HG03064 (cell line): ENCODE results near the gene IQGAP3.
"Not testable (repeated sequence)": the region's sequence is repeated elsewhere in the genome, so short reads cannot be mapped to it uniquely, and the experiment has no call there.

ENCODE experiments used
- ATAC-seq: cut with Tn5 transposase; IDR thresholded peaks from one replicate; pipeline ENCODE4 v1.9.1; 2021; ENCODE audit warnings: low read depth; ENCODE audit not compliant: unreplicated experiment

IQGAP3 gene

DNA sequence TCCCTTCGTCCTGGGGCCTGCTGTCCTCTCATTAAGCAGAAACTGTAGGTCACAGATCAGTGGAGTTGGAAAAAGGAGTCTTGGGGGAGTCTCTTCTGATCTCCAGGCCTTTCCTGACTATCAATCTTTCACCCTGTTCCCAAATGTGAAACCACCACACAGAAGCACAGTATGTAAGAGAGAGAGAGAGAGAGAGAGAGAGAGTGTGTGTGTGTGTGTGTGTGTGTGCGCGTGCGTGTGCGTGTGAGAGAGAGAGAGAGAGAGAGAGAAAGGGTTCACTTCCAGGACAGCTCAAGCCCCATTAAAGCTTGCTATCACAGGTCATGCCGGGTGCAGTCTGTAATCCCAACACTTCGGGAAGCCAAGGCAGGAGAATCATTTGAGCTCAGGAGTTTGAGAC lies 5.7 kb upstream of the IQGAP3 start:
- no peak for ATAC-seq

DNA sequence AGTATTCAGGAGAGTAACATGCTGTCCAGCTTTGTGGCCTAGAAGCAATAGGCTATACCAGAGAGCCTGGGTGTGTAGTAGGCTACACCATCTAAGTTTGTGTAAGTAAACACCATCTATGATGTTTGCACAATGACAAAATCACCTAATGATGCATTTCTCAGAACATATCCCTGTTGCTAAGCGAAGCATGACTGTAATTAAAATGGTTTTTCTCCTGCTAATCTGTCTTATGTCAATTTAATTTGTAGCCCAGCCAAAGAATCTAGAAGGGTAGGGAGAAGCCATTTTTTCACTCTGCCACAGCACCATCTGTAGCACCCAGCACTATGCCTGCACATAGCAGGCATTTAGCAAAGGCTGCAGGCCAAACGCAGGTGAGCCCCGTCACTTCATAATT lies 5.2 kb upstream of the IQGAP3 start:
- ATAC-seq, result no peak

DNA sequence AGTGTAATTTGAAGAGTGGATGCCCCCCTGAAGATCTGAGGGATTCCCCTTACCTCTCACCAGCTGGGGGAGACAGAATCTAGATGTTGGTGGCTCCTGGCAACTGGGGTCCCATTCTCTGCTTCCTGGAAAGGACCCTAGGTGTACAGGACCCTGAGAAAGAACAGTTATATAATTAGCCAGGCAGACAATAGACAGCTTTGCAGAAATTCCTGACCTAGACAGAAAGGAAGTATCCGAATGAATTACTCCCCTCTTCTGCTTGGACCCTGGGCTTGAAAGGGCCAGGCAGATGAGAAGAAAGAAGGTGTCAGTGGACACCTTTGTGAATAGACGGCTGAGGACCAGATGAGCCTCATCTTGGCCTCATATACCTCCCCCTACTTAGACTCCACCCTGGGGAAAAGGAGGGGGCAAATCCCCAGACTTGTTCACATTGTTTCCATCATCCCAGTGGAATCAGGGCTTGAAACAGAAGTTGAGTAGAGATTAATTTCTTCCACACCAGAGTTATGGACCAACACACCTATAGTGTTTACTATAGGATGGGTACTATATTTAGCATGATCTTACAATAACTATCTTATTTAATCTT lies 1.8 kb upstream of the IQGAP3 start:
- no peak for ATAC-seq

DNA sequence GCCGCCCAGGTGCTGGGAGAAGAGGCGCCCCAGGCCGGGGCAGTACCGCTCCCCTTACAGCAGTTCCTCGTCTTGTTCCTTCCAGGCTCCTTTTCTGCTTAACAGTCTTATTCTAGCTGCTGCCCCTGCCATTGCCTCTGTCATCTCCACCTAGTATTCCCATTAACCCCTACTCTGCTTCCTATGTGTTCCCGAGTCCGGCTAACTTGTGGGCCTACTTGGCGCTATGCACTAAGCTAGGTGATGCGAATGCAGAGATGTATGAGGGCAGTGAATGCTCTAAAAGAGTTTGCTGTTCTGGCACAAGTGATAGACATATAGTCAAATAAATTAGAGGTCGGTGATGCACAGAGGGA lies 276 bp upstream of the IQGAP3 start:
- no peak for ATAC-seq

DNA sequence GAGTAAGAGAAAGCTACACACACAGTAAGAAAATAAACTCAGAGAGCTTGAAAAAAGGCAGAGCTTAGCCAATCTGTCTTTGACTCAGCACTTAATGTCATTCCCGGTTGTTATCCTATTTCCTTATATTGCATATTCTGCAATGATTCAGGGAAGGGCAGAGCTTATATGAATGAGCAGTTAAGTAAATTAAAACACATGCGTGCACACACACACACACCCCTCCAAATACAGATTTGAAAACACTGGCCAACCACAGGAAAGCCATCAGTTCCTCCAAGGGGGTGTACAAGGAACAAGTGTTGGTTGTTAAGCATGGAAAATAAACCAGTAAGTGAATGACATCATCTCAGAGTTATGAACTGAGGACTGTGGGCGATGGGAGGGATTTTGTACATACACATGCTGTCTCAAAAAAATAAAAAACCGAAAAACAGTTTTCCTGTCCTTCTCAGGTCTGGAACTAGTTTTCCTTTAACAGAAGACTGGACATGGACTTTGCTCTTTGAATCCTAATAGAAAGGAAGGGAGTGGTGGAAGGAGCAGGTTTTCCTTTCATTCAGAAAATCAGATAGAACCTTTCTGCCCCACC lies 1.0 kb downstream of the IQGAP3 start:
- no peak for ATAC-seq

DNA sequence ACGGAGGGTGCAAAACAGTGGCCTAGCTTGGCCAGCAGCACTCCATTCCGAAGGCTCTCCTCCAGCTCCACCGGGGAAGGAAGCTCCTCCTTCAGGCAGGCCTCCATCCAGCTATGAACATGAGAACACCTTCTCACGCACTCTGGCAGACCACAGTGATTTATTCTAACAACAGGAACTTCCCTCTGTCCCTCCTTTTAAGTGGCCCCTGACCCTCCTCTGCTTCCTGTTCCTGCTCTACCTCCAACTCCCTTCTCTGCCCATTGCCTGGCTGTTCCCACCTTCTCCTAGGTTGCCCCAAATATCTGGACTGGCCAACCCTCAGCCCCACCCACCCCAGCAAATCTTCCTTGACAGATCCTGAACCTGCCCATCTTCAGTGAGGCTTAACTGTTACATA lies 5.9 kb downstream of the IQGAP3 start:
- ATAC-seq, result no peak

DNA sequence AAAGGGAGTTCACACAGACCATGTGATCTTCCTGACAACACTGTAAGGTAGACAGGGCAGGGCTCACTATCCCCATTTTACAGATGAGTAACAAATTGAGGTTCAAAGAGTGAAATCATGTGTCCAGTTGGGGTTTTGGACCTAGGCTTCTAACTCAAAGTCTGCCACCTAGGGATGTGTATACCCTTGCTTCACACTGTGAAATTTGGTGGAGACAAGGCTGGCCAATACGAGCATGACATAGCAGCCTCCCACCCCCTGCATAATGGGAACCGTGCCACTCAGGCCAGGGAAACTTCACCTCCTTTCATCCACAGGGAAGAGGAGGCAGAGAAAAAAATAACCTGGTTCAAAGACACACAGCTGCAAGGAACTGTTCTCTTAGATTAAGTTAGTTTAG lies 6.8 kb downstream of the IQGAP3 start:
- no peak for ATAC-seq

DNA sequence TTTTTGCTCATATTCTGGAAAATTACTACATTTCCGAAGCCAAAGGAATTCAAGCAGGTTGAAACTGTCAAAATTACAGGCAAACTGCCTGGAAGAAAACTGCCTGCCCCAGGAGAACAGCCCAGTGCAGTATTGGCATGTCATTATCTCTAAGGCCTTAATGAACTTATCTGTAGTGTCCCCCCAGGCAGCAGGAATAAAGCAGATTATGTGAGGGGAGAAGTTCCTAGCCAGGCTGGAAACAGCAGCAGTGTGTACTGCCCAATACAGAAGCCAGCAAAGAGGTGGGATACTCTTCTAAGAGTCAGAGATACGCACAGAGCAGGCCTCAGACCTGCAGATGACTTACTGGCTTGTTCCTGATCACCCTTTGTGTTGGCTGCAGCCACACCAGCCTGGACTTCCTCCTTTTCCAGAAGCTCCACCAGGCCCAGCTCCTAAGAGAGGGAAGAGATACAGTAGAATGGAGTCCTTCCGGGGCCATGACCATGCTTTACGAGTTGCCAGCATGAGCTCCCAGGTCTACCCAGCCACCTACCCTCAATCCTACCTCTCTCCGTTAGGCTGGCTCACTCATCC lies 11.7 kb downstream of the IQGAP3 start:
- ATAC-seq, result no peak

DNA sequence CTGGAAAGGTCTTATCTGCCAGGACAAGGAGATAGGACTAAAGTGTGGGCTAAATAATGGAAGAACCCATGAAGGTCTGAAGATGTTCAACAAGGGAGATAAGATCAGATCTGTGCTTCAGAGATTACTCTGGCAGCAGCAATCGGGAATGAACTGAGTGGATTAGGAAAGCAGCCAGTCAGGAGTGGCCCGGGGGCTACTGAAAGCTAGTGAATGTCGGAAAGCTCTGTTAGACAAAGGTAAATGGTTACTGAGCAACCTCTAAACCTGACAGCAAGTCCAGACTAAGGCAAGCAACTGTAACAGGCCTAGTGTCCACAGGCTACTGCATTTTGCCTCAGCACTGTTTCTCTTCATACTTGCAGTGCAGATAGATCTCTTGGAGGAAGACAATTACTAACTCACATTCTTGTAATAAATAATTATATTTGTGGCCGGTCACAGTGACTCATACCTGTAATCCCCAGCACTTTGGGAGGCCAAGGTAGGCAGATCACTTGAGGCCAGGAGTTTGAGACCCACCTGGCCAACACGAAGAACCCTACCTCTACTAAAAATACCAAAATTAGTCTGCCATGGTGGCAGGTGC lies 12.5 kb downstream of the IQGAP3 start:
- no peak for ATAC-seq

DNA sequence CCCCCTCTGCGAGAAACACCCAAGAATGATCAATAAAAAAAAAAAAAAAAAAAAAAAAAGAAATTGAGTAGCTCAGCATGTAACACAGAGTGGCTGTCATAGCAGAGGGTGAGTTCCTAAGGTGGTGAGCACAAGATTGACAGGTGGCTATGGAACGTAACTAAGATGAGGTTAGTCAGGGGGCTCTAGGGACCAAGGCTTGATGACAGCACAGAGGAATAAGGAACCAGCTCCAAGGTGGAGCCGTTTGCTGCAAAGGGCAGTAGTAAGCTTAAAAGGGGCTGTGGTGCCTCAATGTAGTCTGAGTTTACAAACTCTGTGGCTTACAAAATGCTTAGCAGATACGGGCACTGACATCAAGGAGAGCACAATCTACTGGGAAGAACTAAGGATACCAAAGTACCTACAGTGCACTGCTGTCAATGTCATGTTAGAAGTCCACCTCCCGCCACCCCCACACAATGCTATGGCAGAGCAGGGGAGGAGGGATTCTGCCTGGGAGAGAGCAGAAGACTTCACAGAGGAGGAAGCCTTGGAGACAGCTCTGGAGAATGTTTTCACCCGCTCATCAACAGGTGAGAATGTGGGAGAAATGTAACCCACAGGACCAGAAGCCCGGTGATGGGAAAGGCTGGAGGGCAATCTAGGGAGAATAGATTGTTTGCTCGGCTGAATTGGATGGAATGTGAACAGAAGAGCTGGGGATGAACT lies 13.1 kb downstream of the IQGAP3 start:
- no peak for ATAC-seq

DNA sequence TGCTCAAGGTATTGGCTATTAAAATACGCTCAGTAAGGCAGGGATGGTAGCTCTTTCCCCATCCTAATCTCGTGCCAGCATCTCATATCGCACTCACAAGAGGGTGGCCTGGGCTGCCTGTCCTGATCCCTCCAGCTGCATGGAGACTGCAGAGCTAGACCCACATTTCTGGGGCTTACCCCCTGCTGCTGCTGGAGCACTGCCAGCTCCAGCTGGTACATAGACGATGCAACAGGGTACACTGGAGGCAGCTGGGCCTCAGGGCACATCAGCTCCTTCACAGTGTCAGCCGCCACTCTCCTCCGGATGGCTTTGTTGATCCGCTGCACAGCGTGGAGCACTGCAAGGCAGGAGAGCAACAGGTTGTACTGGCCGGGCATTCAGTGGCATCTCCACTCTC lies 16.0 kb downstream of the IQGAP3 start:
- no peak for ATAC-seq

DNA sequence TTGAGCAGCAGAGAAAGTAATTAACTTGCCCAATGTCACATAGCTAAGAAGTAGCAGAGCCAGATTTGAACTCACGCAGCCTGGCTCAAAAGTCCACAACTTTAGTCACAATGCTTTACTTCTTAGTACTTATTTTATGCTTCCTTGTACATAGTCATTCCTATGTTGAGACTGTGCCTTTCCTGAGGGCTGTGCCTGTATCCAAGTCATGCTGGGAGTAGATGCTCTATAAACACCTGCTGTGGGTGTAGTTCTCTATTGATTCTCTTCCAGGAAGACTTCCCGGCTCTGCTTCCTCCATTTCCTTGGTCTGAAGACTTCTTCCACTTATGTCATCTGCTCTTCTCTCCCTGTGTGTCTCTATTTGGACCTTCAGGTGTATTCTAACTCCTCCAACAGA lies 16.6 kb downstream of the IQGAP3 start:
- ATAC-seq, result no peak

DNA sequence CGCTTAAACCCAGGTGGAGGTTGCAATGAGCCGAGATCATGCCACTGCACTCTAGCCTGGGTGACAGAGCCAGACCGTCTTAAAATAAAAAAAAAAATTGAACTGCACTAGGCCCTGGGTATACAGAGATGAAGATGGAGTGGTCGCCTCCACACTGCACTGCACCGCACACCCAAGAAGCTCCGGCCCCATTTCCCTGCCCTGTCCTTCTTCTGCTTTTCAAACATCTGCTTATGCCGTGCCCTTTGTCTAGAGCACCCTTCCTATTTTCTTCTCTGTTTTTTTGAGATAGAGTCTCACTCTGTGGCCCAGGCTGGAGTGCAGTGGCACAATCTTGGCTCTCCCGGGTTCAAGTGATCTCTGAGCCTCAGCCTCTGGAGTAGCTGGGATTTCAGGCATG lies 17.4 kb downstream of the IQGAP3 start:
- no peak for ATAC-seq

DNA sequence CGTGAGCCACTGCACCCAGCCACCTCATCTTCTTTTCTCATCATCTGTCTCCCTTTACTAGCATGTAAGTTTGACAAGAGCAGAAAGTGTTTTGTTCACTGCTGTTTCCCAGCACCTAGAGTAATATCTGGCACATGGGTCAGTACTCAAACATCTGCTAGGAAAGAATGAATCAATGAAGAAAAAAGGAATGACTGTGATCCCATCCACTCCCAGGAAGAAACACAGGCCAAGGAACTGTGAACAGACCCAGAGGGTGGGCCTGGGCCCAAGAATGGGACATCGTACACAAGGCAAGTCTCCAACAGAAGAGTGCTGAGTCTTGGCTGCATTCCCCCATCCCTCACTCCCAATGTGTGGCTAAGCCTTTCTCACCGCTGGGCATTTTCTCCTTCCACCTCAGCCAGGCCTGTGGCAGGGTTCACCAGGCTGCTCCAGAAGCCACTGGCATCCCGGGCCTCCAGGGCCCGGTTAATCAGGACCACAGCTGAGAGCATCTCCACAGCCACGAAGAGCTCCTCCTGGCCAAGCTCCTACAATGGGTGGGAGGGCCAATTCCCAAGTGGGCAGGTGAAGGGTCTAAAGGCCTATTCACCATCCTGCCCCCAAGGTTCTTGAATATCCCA lies 18.4 kb downstream of the IQGAP3 start:
- no peak for ATAC-seq

DNA sequence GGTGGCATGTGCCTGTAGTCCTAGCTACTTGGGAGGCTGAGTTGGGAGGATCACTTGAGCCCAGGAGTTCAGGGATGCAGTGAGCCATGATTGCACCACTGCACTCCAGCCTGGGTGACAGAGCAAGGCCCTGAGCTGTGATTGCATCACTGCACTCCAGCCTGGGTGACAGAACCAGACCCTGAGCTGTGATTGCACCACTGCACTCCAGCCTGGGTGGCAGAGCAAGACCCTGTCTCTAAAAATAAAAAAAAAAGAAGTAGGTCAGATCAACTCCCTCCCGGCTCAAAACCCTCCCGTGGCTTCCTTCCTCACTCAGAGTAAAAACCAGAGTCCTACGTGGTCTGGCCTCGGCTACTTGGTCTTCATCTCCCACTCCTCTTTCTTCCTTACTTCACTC lies 19.4 kb downstream of the IQGAP3 start:
- not testable (repeated sequence) for ATAC-seq

DNA sequence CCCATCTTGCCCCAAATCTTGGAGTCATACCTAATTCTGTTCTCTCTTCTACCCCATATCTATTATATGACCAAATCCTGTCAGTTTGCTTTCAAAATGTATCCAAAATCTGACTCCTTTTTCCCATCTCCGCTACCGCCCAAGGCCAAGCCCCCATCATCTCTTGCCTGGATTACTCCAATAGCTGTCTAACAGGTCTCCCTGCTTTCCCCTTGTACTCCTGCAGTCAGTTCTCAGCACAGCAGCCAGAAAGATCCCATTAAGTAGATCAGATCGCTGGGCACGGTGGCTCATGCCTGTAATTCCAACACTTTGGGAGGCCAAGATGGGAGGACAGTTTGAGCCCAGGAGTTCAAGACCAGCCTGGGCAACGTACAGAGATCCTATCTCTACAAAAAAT lies 19.8 kb downstream of the IQGAP3 start:
- no peak for ATAC-seq

DNA sequence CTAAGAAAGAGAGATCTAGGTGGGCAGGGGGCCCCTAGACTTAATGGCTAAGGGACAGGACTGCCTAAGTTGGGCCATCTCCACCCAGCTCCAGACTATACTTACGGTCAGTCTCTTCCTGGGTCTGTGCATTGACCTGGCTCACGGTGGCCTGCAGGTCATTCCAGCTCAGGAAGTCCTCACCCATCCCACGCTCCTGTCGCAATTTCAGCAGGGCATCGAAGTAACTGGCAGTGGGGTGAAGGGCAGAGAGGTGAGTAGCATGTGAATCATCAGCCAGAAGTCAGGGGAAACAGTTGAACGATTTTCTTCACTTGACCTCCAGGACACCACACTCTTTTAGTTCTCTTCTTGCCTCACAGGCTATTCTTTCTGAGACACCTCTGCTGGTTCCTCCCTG lies 20.5 kb downstream of the IQGAP3 start:
- no peak for ATAC-seq

DNA sequence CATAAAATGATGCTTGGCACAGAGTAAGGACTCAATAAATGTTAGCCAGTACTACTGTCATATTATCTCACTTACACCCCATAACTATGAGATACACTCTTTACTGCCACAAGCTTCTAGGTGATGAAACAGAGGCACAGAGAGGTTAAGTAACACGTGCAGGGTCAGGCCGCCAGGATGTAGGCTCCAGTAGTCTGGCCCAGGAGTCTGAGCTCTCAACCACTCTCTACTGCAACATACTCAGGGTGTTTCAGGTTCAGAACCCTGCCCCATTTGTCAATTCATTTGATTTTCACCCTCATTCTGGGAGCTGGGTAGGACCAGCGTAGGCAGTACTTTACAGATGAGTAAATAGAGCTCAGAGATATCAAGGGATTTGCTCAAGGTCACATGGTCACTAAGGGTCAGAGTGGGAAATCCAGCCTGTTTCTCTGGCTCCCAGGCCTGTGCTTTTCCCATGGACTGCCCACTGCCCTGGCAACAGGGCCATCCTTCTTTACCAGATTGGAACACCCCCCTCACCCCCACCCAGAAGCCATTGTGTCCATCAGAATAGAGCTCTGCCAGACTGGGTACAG lies 21.2 kb downstream of the IQGAP3 start:
- ATAC-seq, result no peak

DNA sequence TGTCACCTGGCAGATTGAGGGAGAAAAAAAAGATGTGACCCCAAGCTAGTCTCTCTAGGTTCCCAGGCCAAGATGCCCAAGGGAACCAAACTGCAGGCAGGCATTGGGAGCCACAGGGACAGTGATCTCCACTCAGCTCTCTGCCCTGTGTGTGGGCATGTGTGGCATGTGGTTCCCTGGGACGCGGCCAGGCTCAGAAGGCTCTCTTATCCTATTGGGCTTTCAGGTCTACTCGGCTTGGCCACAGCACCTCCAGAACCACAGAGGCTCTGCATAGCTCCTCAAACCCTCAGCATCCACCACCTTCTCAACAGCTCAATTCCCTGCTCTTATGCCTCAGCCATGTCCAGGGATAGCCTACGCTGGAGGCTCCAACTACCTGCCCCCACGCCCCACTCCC lies 22.0 kb downstream of the IQGAP3 start:
- ATAC-seq, result no peak

DNA sequence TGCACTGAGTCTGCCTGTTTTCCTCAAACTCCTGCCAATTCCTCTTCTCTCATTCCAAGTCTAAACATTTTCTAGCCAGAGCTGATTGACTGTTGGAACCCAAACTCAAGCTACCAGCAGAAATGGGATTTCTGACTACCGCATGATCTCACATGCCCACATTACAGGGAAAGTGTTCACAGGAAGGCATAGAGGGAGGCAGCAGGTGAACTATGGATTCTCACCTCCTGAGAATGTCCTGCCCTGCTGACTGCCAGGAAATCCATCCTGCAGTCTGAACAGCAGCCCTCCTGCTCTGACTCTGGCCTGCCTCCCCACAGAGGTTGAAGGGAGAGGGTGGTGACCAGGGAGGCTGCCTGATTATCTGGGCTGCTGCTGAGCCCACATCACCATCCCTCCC lies 22.5 kb downstream of the IQGAP3 start:
- no peak for ATAC-seq

DNA sequence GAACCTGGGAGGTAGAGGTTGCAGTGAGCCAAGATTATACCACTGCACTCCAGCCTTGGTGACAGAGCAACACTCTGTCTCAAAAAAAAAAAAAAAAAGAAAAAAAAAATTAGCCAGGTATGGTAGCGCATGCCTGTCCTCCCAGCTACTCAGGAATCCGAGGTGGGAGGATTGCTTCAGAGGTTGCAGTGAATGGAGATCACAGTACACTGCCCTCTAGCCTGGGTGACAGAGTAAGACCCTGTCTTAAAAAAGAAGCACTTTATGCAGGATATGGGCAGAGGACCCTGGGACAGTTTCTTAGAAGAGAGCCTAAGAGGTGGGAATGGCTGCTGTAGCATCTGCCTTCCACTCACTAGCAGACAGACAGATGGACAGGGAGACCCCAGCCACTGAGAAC lies 23.0 kb downstream of the IQGAP3 start:
- ATAC-seq, result no peak
